ENCODE measurements around the gene KIF5A.

Gene KIF5A

GRCh38 chr12:57520053-57520818 is 29.6 kb upstream of the KIF5A start, which contains the start of gene DDIT3:
DDIT3 (minus strand) TSS chr12:57520514; CDS start chr12:57517406, 3,108 bp downstream.
- DNase-seq, result peak; percentile 100

GRCh38 chr12:57521525-57522010 is 28.3 kb upstream of the KIF5A start:
- DNase-seq, result no peak

- peak; percentile 96 for DNase-seq
Observed at GRCh38 chr12:57522011-57522886, 27.6 kb upstream of the KIF5A start, which contains the start of gene MBD6. MBD6 (plus strand) TSS chr12:57522824; CDS start chr12:57524304, 1,480 bp downstream.

- no peak for DNase-seq
Observed at GRCh38 chr12:57522887-57523705, 26.7 kb upstream of the KIF5A start.

GRCh38 chr12:57523706-57524614 is 25.9 kb upstream of the KIF5A start:
- DNase-seq, result no peak

- DNase-seq, result no peak
Observed at GRCh38 chr12:57524814-57525614, 24.8 kb upstream of the KIF5A start.

GRCh38 chr12:57525615-57526383 is 24.0 kb upstream of the KIF5A start:
- DNase-seq, result no peak

GRCh38 chr12:57526477-57527126 is 23.2 kb upstream of the KIF5A start:
- no peak for DNase-seq

- DNase-seq, result no peak
Observed at GRCh38 chr12:57527184-57527583, 22.7 kb upstream of the KIF5A start.

- DNase-seq, result no peak
Observed at GRCh38 chr12:57528176-57528575, 21.7 kb upstream of the KIF5A start.

- no peak for DNase-seq
Observed at GRCh38 chr12:57528831-57529555, 20.9 kb upstream of the KIF5A start.

- DNase-seq, result no peak
Observed at GRCh38 chr12:57529831-57530230, 20.0 kb upstream of the KIF5A start.

- no peak for DNase-seq
Observed at GRCh38 chr12:57530396-57531142, 19.3 kb upstream of the KIF5A start.

- no peak for DNase-seq
Observed at GRCh38 chr12:57531836-57532235, 18.0 kb upstream of the KIF5A start.

GRCh38 chr12:57533108-57533507 is 16.7 kb upstream of the KIF5A start:
- DNase-seq, result no peak

- no peak for DNase-seq
Observed at GRCh38 chr12:57534250-57534649, 15.6 kb upstream of the KIF5A start.

- DNase-seq, result no peak
Observed at GRCh38 chr12:57534991-57535543, 14.8 kb upstream of the KIF5A start.

Data from NCI-H774 (cell line).